ENCODE measurements around the gene DENND2A.

The DENND2A gene

GRCh38 chr7:140541513-140542227 is 98.9 kb downstream of the DENND2A start:
- no peak for DNase-seq (ENCODE audit: low read depth)
- H3K4me3 ChIP-seq (ENCODE audit: low read depth, low read length) = no peak overlapping the region

DNA sequence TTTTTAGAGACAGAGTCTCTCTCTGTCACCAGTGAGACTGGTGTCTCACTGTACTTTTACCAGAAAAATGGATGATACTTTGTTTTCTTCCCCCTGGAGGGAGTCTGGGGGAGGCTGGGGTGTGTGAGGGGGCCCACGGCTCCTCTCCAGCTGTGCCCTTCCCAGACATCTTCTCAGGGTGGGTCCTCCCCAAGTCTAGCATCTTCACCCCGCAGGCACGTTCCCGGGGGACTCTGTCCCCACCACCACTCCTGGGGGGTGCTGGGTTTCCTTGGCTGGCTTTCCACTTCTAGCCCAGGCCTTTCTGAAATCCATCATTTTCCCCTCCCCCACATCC is 99.5 kb downstream of the DENND2A start:
- no peak overlapping the region for H3K4me3 ChIP-seq (ENCODE audit: low read depth, low read length)
- DNase-seq (ENCODE audit: low read depth) = no peak

More at GRCh38 chr7:140541513-140542227, 98.9 kb downstream of the DENND2A start:
- no peak for TF ChIP-seq CTCF (IDR thresholded peaks at IDR 0.05; ENCODE audit: control insufficient read depth, extremely low read depth, insufficient read depth)

DNA sequence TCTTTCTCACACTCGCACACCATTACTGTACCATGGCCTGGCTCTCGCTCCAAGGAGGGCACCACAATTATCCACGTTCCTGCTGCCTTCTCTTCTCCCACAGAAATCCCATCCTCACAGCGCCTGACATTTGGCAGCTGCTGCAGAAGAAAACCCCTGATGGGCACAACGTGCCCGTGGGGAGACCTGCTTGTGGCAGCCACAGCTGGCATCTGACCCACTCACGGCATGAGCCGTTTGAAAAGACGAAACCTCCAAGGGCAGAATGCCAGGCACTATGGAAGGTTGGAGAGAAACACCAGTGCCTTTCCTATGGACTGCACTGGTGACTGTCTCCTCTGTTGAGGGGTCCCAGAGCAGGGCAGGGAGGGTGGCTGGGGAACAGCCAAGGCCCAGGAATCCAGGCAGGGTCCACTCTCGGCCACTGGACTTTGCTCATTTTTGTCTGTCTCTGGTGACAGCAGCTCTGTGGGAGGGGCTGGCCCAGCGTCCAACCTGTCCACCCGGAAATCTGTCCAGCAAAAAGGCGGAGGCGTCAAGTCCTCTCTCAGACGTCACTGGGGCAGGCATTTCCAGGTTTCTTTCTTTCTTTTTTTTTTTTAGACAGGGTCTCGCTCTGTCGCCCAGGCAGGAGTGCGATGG is 100.4 kb downstream of the DENND2A start:
- no peak for TF ChIP-seq CTCF (IDR thresholded peaks at IDR 0.05; ENCODE audit: control insufficient read depth, extremely low read depth, insufficient read depth)
- H3K4me3 ChIP-seq (ENCODE audit: low read depth, low read length) = no peak overlapping the region
- DNase-seq (ENCODE audit: low read depth) = no peak

More for the DNA sequence above, 99.5 kb downstream of the DENND2A start:
- no peak for TF ChIP-seq CTCF (IDR thresholded peaks at IDR 0.05; ENCODE audit: control insufficient read depth, extremely low read depth, insufficient read depth)

GRCh38 chr7:140539461-140539860 is 101.2 kb downstream of the DENND2A start:
- no peak for TF ChIP-seq CTCF (IDR thresholded peaks at IDR 0.05; ENCODE audit: control insufficient read depth, extremely low read depth, insufficient read depth)
- H3K4me3 ChIP-seq (ENCODE audit: low read depth, low read length) = no peak overlapping the region
- DNase-seq (ENCODE audit: low read depth) = no peak

DNA sequence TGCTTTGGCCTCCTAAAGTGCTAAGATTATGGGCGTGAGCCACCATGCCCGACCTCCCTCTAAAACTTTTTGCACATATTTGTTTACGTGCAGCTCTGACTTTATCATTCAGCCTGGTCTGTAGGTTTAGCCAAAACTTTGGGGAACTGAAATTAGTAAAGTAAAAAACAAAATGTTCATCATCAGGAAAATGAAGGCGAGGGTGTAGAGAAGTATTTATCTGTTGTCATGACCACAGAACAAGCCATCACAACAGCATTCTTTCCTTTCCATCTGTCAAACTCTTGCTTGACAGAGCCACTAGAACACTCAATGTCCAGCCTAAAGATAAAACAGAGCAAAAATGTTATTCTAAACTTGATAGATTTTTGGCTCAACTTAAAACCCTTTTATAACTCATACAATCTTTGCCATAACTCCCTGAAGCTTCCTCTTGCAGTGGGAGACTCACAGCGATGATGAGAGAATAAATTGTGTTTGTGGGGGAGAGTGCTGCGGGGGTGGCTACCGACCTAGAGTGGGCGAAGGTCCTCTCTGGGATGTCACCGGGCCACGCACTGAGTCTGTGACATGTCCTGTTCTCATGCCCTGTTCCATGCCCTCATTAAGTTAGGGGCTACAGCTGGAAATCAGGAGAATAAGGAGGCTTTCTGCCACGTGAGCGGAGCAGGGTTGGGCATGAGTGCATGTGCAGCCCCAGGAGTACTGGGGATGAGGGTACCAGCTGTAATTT is 102.7 kb downstream of the DENND2A start:
- no peak for DNase-seq (ENCODE audit: low read depth)
- no peak for TF ChIP-seq CTCF (IDR thresholded peaks at IDR 0.05; ENCODE audit: control insufficient read depth, extremely low read depth, insufficient read depth)
- H3K4me3 ChIP-seq (ENCODE audit: low read depth, low read length) = no peak overlapping the region

- no peak for DNase-seq (ENCODE audit: low read depth)
- no peak overlapping the region for H3K4me3 ChIP-seq (ENCODE audit: low read depth, low read length)
- no peak for TF ChIP-seq CTCF (IDR thresholded peaks at IDR 0.05; ENCODE audit: control insufficient read depth, extremely low read depth, insufficient read depth)
These were observed 105.9 kb downstream of the DENND2A start for GRCh38 chr7:140534743-140535142.

All from LNCaP clone FGC (cell line).